Measurements from ENCODE around the gene AARSD1.
"Not testable (repeated sequence)": the region's sequence is repeated elsewhere in the genome, so short reads cannot be mapped to it uniquely, and the experiment has no call there.

AARSD1 gene

DNA sequence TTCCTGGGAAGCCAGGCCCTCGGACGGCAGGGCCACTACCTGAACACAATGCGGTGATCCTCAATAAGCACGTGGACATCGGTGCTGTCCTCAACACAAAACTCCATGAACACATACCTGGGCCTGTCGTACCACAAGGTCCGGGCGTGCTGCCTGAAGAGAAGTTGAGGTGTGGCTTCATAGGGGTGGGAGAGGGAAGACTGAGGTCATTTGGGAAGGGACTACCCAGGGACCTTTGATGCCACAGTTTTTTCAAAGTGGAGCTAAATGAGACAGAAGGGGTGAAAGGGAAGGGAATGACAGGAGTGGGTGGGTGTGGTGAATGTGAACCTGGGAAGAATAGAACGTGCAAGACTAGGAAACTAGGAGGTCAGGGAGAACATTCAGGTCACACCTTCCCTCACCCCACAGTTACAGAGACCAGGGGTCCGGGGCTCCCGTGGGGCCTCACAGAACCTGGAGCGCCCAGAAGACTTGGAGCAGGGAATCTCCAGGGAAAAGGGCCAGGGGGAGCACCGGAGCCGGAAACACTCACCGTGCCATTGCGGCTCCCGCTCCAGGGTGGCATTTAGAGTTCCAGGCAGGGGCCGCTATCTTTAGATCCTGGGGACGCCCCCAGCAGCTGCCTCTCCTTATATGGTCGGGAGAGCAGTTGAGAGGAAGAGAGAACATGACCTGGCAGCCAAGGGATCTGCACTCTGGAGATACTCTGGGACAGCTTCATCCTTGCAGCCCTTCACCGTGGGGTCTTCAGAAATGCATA lies 15.4 kb upstream of the AARSD1 start, which contains the start of gene PTGES3L:
Gene PTGES3L, minus strand, starts transcription at position 570 of the 763 bp plus-strand sequence. Its CDS starts 27 bp downstream, at position 543.
- TF ChIP-seq EZH2phosphoT487 (IDR thresholded peaks at IDR 0.05; ENCODE audit: low read depth), result no peak
- TF ChIP-seq, protein P1, sequence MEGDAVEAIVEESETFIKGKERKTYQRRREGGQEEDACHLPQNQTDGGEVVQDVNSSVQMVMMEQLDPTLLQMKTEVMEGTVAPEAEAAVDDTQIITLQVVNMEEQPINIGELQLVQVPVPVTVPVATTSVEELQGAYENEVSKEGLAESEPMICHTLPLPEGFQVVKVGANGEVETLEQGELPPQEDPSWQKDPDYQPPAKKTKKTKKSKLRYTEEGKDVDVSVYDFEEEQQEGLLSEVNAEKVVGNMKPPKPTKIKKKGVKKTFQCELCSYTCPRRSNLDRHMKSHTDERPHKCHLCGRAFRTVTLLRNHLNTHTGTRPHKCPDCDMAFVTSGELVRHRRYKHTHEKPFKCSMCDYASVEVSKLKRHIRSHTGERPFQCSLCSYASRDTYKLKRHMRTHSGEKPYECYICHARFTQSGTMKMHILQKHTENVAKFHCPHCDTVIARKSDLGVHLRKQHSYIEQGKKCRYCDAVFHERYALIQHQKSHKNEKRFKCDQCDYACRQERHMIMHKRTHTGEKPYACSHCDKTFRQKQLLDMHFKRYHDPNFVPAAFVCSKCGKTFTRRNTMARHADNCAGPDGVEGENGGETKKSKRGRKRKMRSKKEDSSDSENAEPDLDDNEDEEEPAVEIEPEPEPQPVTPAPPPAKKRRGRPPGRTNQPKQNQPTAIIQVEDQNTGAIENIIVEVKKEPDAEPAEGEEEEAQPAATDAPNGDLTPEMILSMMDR (IDR thresholded peaks at IDR 0.05; ENCODE audit: low read depth, low read length), result no peak
- Histone ChIP-seq H3K9me3 (ENCODE audit: insufficient read depth, low read length) (no peaks in the 10 kb centered on the region), H3K27ac (ENCODE audit: low read length) (peak within 1 kb of the TSS; percentile 88)

DNA sequence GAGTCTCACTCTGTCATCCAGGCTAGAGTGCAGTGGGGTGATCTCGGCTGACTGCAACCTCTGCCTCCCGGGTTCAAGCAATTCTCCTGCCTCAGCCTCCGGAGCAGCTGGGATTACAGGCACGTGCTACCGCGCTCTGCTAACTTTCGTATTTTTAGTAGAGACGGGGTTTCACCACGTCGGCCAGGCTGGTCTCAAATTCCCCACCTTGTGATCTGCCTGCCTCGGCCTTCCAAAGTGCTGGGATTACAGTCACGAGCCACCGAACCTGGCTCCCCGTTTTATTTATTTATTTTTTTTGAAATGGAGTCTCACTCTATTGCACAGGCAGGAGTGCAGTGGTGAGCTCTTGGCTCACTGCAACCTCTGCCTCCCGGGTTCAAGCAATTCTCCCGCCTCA lies 11.4 kb upstream of the AARSD1 start:
- Histone ChIP-seq H3K4me3 (ENCODE audit: low read length) (peak overlapping the region; percentile 0; the same call in 1 of the 2 replicates), H3K27ac (ENCODE audit: low read length) (peak overlapping the region; percentile 50), H3K4me2 (ENCODE audit: low read length) (peak overlapping the region; percentile 58), H3K79me2 (ENCODE audit: low read length) (peaks cover 12% of the 10 kb centered on the region), H3K4me1 (ENCODE audit: low read length) (peaks cover 30% of the 10 kb centered on the region)
- H3K9ac ChIP-seq (ENCODE audit: low read length); H3K9me3 ChIP-seq (ENCODE audit: insufficient read depth, low read length); H3K36me3 ChIP-seq (replicated peaks; ENCODE audit: low read depth, low read length); H3K27me3 ChIP-seq (ENCODE audit: low read depth, low read length); H2AFZ ChIP-seq (ENCODE audit: low read depth, low read length); H4K20me1 ChIP-seq (ENCODE audit: insufficient read depth, low read length): not testable (repeated sequence)

More for the DNA sequence above, 15.4 kb upstream of the AARSD1 start, which contains the start of gene PTGES3L:
- peaks cover 50% of the 10 kb centered on the region for H3K4me1 ChIP-seq (ENCODE audit: low read length)
- 0 out of 2 replicates have a peak within 1 kb of the TSS, but pooled peaks have one; percentile 19 for H2AFZ ChIP-seq (ENCODE audit: low read depth, low read length)
- peaks cover 50% of the 10 kb centered on the region for H3K79me2 ChIP-seq (ENCODE audit: low read length)
- peaks cover 13% of the 10 kb centered on the region for H3K36me3 ChIP-seq (replicated peaks; ENCODE audit: low read depth, low read length)
- H3K4me2 ChIP-seq (ENCODE audit: low read length), result peak within 1 kb of the TSS; percentile 98
- no peaks in the 10 kb centered on the region for H3K27me3 ChIP-seq (ENCODE audit: low read depth, low read length)
- H4K20me1 ChIP-seq (ENCODE audit: insufficient read depth, low read length), result peaks cover 5% of the 10 kb centered on the region; the same call in 1 of the 2 replicates
- H3K4me3 ChIP-seq (ENCODE audit: low read length), result peak within 1 kb of the TSS; percentile 83
- H3K9ac ChIP-seq (ENCODE audit: low read length), result peak within 1 kb of the TSS; percentile 95

DNA sequence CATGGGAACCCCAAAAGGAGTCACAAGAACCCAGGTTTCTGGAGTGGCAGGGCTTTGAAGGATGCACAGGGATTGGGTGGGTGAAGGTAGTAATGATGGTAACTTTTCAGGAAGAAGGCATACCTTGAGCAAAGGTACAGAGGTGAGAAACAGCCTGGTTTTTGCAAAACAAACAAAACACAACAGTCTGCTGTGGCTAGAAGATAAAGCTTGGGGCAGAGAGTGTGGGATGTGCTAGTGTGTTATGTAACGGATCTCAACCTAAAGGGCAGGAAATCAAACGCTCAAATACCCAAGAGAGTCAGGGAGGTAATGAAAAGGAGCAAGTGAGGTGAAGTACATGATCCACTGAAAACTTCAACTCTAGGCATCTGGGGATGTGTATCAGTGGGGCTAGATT lies 11.0 kb upstream of the AARSD1 start:
- no peak overlapping the region for H3K9ac ChIP-seq (ENCODE audit: low read length)

DNA sequence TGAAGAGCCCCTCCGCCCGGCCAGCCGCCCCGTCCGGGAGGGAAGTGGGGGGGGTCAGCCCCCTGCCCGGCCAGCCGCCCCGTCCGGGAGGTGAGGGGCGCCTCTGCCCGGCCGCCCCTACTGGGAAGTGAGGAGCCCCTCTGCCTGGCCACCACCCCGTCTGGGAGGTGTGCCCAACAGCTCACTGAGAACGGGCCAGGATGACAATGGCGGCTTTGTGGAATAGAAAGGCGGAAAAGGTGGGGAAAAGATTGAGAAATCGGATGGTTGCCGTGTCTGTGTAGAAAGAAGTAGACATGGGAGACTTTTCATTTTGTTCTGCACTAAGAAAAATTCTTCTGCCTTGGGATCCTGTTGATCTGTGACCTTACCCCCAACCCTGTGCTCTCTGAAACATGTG lies 9.1 kb upstream of the AARSD1 start:
- not testable (repeated sequence) for H3K9me3 ChIP-seq (ENCODE audit: insufficient read depth, low read length); H3K27me3 ChIP-seq (ENCODE audit: low read depth, low read length); H3K4me3 ChIP-seq (ENCODE audit: low read length); H3K9ac ChIP-seq (ENCODE audit: low read length); H3K36me3 ChIP-seq (replicated peaks; ENCODE audit: low read depth, low read length); H3K27ac ChIP-seq (ENCODE audit: low read length); H4K20me1 ChIP-seq (ENCODE audit: insufficient read depth, low read length); H3K4me2 ChIP-seq (ENCODE audit: low read length); H3K79me2 ChIP-seq (ENCODE audit: low read length); H2AFZ ChIP-seq (ENCODE audit: low read depth, low read length)
- peaks cover 35% of the 10 kb centered on the region for H3K4me1 ChIP-seq (ENCODE audit: low read length)

More for the DNA sequence above, 11.0 kb upstream of the AARSD1 start:
- Histone ChIP-seq H3K27ac (ENCODE audit: low read length) (peak overlapping the region; percentile 50), H2AFZ (ENCODE audit: low read depth, low read length) (no peak overlapping the region), H3K4me3 (ENCODE audit: low read length) (0 out of 2 replicates have a peak overlapping the region, but pooled peaks have one; percentile 0), H3K79me2 (ENCODE audit: low read length) (peaks cover 10% of the 10 kb centered on the region), H4K20me1 (ENCODE audit: insufficient read depth, low read length) (no peaks in the 10 kb centered on the region), H3K27me3 (ENCODE audit: low read depth, low read length) (no peaks in the 10 kb centered on the region), H3K36me3 (replicated peaks; ENCODE audit: low read depth, low read length) (peaks cover 2% of the 10 kb centered on the region), H3K4me2 (ENCODE audit: low read length) (peak overlapping the region; percentile 58), H3K9me3 (ENCODE audit: insufficient read depth, low read length) (no peaks in the 10 kb centered on the region), H3K4me1 (ENCODE audit: low read length) (peaks cover 30% of the 10 kb centered on the region)
- TF ChIP-seq, protein P1 (IDR thresholded peaks at IDR 0.05; ENCODE audit: low read depth, low read length), result no peak

DNA sequence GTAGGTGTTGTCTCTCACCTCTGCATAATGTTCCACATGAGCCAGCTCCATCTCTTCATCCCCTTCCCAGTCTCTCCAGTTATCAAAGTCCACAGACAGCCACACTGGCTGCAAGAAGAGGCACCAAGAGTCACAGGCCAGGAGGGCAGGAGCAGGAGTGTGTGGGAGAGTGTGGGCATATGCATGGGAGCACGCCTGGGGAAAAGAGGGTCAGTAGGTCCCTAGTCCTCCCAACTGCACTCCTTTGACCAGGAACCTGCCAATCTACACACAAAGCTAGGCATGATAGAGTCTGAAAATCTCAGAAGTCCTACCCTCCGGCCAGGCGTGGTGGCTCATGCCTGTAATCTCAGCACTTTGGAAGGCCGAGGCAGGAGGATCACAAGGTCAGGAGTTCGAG lies 7.3 kb upstream of the AARSD1 start:
- no peak for TF ChIP-seq EZH2phosphoT487 (IDR thresholded peaks at IDR 0.05; ENCODE audit: low read depth)
- TF ChIP-seq, protein P1 (IDR thresholded peaks at IDR 0.05; ENCODE audit: low read depth, low read length), result no peak

More for the DNA sequence above, 7.3 kb upstream of the AARSD1 start:
- Histone ChIP-seq H3K79me2 (ENCODE audit: low read length) (no peaks in the 10 kb centered on the region), H3K4me1 (ENCODE audit: low read length) (peaks cover 31% of the 10 kb centered on the region), H2AFZ (ENCODE audit: low read depth, low read length) (no peak overlapping the region), H3K27me3 (ENCODE audit: low read depth, low read length) (no peaks in the 10 kb centered on the region), H3K4me3 (ENCODE audit: low read length) (no peak overlapping the region), H3K9me3 (ENCODE audit: insufficient read depth, low read length) (no peaks in the 10 kb centered on the region), H3K9ac (ENCODE audit: low read length) (no peak overlapping the region), H3K27ac (ENCODE audit: low read length) (no peak overlapping the region), H3K4me2 (ENCODE audit: low read length) (no peak overlapping the region), H3K36me3 (replicated peaks; ENCODE audit: low read depth, low read length) (peaks cover 1% of the 10 kb centered on the region), H4K20me1 (ENCODE audit: insufficient read depth, low read length) (no peaks in the 10 kb centered on the region)
